DMS153 (cell line): ENCODE data around the gene CD37.
A peak's percentile ranks its signal among the peaks of the same experiment; 100 is the strongest.
"Not testable (repeated sequence)": the region's sequence is repeated elsewhere in the genome, so short reads cannot be mapped to it uniquely, and the experiment has no call there.

Experiments used
- DNase-seq: peaks from one replicate; lab custom pipeline; 2025; lab: John Stamatoyannopoulos, UW

Gene CD37

DNA sequence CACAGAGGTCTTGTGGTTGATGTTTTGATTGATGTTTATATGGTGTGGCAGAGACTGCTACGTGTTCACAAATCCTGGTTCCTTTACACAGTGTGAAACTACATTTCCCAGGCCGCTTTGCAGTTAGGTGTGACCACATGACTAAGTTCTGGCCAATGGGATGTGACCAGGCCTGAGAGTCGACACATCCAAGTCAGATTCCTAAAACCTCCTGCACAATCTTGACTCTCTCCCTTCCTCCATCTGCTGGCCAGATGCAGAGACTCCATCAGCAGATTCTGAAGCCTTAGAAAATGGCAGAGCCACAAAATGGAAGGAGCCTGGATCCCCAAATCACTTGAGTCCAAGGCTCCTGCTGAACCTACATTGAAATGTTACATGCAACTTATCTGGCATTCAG lies 12.6 kb downstream of the CD37 start:
- DNase-seq = no peak

DNA sequence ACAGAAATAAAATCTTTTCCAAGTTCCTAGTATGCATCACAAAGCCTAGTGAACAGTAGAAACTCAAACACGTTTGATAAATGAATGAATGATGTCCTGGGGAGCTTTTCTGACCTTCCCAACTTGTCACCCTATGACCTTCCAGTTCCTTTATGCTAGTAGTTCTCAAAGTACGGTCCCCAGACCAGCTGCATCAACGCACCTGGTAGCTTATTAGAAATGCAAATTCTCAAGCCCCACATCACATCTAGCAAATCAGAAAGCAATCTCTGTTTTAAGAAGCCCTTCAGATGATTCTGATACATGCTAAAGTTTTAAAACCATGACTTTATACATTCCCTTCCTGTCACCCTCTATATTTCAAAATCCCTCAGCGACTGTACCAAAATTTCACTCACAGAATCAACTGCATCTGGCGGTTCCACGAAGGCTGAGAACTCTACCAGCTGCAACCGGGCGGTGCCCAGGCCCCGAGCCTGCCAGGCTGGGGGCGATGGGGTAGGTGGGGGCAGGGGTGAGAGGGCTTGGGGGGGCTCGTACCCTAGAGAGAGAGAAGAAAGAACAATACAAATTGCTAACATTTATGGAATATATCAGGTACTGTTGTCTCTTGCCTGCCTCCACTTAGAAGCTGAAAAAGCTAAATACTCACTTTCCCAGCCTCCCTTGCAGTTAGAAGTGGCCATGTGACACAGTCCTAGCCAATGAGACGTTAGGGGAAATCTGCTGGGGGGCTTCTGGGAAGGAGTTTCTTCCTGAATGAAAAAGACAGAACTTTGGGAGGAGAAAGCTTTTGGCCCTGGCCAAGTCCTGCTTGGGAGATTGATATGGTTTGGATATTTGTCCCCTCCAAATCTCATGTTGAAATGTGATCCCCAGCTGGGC lies 13.3 kb downstream of the CD37 start:
- DNase-seq = no peak

DNA sequence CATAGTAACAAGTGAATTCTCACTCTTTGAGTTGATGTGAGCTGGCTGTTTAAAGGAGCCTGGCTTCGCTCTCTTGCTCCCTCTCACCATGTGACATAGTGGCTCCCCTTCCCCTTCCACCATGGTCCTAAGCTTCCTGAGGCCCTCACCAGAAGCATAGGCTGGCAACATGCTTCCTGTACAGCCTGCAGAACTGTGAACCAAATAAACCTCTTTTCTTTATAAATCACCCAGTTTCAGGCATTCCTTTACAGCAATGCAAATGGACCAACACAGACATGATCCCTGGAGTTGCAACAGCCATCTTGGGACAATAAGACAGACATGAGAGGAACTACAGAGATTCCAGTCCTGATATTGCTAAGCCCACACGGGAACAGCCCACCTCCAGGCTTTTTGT lies 14.4 kb downstream of the CD37 start:
- DNase-seq = no peak

DNA sequence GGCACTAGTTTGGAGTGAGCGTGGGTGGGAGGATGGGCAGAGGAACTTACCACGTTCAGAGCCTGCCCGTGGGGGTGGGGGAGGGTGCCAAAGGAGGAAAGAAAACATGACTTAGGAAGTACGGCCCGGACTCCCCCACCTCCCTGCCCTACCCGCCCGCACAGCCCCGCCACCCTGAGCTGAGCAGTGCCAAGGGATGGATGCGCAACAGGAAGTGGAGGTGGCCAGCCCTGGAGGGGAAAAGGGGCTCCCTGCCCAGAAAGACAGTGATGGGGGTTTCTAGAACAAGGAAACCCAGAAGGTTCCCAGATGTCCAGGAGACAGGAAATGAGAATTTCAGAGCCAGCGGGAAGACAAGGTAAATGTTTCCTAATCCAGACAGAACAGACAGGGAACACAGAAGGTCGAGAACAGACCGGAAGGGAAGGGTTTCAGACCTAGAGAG lies 20.7 kb downstream of the CD37 start:
- DNase-seq = no peak

DNA sequence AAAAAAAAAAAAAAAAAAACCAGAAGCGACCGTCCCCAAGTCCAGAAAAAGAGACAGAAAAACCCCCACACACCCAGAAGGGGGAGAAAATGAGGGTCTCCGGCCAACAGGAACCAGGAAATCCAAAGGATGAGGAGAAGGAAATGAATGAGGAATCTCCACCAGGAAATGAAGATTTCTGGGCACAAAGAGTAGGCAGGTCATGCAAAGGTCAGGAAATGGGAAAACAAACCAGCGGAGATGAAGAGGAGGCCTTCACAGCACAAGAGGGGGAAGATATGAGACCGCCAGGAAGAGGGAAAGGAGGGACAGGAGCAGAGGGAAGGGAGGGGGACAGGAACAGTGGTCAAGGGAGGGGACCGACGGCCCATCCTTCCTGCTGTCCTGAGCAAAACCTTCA lies 21.2 kb downstream of the CD37 start:
- DNase-seq = no peak

DNA sequence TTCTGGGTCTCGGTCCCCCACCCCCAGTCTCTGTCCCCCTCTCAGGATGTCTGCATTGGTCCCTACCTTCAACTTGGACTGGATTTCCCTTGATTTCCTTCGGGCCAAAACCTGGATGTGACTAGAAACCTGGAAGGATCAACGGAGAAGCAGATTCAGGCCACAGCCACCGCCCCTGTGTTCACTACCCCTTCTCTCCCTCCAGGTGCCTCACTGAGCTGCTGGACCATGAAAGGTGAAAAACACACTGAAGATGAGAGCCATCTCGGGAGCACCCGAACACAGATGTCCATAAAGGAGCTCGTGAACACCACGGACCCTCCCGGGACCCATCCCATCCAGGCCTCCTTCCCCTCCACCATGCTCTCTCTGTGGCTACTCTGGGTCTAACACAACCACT lies 22.0 kb downstream of the CD37 start:
- no peak for DNase-seq

DNA sequence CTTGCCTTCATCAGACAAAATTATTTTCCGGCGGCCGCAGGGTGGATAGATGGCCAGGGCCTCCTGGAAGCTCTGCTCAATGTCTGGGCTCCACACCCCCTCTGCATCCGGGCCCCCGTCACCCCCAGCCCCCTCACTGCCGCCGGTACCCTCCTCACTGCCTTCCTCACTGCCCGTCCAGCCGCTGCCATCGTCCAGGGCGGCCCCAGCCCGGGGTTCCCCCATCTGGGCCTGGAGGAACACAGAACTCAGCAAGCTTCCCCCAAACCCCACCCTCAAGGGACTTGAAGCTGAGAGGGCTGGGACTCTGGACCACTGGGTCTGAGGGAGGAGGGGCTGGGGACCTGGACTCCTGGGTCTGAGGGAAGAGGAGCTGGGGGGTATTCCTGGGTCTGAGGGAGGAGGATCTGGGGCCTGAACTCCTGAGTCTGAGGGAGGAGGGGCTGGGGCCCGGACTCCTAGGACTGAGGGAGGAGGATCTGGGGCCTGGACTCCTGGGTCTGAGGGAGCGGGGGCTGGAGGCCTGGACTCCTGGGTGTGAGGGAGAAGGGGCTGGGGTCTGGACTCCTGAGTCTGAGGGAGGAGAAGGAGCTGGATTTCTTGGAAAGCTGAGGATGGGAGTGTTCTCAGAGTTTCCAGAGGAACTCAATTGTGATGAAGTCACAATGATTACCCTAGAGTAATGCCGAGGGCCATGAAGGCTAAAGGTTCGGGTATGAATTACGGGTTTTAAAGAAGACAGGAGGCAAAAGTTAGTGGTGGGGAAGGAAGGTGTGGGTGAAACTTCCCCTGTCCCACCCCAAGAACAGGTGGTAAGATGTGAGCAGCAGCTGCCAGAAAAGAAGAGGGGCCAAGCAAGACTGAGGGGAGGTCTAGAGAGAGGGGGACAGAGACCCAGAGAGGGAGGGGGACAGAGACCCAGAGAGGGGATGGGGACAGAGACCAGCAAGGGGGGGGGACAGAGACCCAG lies 24.9 kb downstream of the CD37 start:
- DNase-seq = no peak

DNA sequence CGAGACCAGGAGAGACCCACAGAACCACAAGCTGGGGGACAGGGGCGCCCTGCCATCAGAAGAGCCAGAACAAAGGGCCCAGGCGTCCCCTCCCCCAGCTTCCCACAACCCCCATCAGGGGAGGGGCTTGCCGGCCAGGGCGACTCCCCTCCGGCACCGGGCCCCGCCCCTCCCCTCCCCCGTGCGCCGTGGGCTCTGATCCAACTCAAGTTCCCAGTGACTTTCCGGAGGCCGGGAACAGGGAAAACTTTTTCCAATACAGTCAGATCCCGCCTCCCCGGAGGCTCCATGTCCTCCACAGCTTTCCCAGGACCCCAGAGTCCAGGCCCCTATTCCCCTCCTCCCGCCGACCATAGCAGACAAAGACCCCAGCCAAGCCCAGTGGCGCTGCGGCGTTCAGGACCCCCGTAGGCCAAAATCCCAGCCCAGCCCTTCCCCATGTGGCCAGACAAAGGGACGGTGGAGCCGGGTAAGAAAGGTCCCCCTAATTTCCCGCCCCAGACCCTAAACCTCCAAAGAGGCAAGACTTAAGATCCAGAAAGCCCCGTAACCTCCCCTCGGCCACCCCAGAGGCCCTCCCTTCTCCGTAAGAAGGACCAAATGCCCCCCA lies 26.3 kb downstream of the CD37 start:
- DNase-seq = no peak

DNA sequence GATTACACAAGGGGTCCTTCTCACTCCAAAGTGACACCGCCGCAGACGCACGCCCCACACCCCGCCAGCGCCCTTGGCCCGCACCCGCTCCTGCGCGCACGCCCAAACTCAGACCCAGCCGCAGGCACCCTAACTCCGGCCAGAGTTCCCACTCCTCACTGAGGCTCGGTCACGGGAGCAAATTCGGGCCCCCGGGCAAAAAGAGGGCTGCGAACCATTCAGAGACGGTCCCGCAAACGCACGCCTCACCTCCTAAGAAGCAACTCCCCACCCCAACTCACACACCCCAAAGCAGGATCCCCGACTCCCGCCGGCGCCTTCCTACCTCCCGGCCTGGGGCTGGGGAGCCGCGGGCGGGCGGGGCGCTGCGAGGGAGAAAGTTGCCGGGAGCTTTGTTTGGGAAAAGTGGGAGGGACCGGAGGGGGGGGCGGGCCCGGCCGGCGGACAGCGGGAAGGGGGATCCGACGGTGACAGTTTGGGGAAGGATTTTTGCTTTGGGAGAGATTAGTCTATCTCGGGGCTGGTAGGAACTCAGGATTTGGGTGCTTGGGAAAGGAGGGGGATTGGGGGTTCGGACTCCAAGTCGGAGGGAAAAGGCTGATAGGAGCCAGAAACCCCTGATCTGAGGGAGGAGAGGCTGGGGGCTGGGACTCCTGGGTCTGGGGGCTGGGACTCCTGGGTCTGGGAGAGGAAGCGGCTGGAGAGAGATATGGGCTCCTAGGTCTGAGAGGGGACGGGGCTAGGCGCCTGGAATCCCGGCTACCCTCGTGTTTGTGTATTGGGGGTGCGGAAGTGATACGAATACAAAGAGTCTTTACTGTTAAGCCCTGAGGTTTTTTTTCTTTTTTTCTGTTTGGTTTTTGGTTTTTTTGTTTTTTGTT lies 27.1 kb downstream of the CD37 start, which contains the start of gene TEAD2:
TSS of gene TEAD2 (minus strand) at position 369 of the 881 bp plus-strand sequence. CDS start 2,341 bp downstream, outside the sequence.
- no peak for DNase-seq

DNA sequence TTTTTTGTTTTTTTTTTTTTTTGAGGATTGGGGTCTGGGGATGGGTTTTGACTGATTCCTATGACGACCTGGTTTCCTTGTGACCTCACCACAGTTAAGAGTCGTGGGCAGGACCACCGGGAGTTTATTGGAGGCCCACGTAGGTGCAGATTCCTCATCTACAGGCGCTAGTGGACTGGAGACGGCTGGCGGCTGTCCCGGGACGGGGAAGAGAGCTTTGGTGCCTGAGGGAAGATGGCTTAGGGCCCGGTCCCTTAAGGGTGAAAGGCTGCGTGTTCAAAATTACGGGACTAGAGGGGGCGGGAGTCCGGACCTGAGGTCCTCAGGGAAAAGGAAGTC lies 27.7 kb downstream of the CD37 start:
- DNase-seq = no peak

DNA sequence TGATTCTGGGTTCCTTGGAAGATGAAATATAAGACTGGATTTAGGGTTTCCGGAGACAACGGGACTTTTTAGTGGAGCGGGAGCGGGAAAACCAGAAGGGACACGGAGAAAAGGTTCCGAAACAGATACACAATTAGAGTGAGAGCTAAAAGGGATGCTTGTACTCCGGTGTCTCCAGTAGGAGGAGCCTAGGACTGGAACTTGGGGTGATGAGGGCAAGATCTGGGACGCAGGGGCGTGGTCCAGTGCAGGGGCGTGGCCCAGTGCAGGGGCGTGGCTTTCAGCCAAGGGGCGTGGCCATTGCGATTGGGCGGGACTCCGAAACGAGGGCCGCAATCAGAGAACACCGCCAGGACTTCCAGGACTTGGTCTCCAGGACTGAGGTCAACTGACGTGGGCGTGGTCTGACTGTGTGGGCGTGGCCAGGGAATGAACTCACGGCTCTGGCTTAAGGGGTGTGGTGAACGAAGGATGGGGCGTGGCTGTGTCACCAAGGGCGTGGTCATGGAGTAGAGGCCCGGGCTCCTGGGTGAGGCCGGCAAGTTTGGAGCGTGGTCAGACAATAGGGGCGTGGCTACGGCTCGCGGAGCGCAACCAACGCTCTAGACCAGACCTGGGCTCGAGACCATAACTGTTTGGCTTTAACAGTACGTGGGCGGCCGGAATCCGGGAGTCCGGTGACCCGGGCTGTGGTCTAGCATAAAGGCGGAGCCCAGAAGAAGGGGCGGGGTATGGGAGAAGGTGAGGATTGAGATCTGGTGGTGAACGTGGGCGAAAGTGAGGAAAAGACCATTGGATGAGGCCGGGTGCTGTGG lies 28.3 kb downstream of the CD37 start, which contains the start of gene DKKL1:
TSS of gene DKKL1 (plus strand) at position 610 of the 815 bp plus-strand sequence. CDS start at position 732, 122 bp downstream.
- DNase-seq = peak; percentile 48

DNA sequence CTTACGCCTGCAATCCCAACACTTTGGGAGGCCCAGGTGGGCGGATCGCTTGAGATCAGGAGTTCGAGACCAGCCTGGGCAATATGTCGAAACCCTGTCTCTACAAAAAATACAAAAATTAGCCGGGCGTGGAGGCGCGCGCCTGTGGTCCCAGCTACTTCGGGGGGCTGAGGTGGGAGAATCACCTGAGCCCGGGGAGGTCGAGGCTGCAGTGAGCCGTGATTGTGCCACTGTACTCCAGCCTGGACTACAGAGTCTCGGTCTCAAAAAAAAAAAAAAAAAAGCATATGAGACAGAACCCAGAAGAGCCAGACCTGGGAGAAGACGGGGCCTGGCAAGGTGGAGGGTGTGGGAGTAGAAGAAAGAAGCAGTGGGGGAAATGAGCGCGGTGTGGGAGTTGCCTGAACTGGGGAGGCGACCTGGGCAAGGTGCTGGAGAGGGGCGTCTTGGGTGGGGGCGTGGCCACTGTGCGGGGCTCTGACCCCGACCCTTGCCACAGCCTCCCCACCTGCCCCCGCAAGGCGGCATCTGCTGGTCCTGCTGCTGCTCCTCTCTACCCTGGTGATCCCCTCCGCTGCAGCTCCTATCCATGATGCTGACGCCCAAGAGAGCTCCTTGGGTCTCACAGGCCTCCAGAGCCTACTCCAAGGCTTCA lies 29.0 kb downstream of the CD37 start:
- DNase-seq = no peak

DNA sequence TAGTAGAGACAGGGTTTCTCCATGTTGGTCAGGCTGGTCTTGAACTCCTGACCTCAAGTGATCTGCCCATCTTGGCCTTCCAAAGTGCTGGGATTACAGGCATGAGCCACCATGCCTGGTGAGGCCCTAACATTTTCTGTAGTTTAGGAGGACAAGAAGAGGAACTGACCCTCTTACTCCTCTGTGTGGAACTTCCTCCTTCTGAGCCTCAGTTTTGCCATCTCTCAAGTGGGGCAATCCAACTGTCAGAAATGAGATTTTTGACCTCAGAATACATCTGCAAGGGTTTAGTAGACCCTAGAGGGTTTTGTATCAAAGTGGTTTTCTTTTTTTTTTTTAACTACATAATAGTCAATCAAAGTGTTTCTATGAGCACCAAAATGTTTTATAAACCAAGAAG lies 30.9 kb downstream of the CD37 start:
- DNase-seq = no peak

DNA sequence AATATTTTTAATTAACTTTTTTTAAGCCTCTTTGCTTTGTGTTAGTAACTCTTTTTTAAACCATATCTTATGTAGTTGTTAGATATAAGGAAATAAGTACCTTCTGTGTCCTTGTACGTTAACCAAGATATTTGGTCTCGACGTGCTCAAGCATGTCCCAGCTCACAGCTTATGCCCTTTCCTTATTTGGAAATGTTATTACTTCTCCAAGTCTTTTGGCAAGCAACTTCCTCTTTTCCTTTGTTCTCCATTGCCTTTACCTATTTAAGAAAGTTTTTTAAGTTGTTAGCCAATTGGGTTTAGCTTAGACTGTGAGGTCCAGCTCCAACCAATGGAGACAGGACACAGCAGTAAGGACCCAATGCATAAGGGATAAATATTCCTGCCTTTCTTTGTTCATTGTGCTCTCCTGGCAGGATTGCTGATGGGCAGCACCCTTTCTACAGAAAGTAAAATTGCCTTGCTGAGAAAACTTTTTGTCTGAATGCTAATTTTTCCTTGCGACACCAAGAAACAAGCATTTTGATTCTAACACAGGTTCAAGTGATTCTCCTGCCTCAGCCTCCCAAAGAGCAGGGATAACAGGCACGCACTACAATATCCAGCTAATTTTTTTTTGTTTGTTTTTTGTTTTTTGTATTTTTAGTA lies 33.6 kb downstream of the CD37 start:
- DNase-seq = no peak

DNA sequence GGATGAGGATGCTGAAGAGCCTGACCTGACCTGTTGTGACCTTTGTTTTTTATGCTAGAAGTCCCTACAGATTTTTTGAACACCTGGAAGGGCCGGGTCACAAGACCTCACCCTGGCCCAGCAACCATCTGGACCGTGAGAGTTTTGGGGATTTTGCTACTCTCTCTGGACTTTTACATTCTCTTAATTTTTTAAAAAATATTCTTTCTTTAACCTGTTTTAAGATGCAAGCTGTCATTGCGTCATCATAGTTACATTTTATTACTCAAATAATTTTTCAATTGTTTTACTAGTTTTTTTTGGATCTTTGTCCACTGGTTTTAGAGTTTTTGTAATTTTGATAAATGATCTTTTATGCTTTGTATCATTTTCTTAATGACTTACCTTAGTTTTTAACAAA lies 36.0 kb downstream of the CD37 start:
- no peak for DNase-seq

DNA sequence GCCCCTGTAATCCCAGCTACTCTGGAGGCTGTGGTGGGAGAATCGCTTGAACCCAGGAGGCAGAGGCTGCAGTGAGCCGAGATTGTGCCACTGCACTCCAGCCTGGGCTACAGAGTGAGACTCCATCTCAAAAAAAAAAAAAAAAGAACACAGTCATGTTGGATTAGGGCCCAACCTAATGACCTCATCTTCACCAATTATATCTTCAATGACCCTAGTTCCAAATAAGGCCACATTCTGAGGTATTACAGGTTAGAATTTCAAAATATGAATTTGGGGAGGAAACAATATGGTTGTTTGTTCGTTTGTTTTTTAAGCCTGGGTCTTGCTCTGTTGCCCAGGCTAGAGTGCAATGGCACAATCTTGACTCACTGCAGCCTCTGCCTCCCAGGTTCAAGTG lies 38.0 kb downstream of the CD37 start:
- DNase-seq = not testable (repeated sequence)

DNA sequence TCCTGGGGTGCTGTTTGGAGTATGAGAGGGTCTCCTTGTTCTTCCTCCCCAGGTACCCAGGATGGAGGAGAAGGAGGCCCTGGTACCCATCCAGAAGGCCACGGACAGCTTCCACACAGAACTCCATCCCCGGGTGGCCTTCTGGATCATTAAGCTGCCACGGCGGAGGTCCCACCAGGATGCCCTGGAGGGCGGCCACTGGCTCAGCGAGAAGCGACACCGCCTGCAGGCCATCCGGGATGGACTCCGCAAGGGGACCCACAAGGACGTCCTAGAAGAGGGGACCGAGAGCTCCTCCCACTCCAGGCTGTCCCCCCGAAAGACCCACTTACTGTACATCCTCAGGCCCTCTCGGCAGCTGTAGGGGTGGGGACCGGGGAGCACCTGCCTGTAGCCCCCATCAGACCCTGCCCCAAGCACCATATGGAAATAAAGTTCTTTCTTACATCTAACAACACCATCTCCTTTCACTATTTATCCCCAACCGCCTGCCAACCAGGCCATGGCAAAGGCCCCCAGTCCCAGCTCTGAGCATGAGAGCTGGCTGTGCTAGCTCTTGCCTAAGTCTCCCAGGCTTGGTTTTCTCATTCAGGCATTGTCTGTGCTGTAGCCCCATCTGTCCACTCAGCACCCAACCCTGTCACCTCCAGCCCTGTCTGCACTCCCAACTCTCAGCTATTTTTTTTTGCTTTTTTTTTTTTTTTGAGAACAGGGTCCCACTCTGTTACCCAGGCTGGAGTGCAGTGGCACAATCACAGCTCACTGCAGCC lies 39.6 kb downstream of the CD37 start:
- no peak for DNase-seq

DNA sequence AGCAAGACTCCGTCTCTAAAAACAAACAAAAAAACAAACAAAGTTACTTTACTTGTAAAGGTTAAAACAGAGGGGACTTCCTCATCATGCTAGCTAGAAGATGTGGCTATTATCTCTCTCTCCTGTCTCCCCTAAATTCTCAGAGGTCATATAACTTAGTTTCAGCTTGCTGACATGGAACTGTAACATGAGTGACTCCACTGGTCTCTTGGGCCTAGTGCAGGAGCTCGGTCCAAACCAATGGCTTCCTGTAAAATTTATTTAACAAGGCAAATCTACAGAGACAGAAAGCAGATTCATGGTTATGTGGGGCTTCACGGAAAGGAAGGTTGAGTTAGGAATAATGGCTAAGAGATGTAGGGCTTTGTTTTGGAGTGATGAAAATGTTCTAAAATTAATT lies 43.3 kb downstream of the CD37 start:
- no peak for DNase-seq

DNA sequence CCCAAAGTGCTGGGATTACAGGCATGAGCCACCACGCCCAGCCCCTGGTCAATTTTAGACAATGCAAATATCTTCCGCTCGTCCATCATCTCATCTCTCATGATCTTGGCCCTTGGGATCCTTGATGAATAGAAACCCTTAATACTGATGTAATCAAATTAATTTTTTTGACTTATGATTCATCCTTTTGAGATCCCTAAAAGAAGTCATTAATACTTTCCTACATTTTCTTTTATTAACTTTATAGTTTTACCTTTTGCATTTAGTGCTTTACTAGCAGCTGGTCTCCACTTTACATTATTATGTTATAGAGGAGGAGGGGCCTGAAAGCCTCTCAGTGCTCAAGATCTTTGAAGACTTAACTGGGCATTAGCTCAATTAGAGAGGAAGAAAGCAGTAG lies 45.2 kb downstream of the CD37 start:
- DNase-seq = no peak
